Measurements from ENCODE around the gene RNF168.
"Not testable (repeated sequence)": the region's sequence is repeated elsewhere in the genome, so short reads cannot be mapped to it uniquely, and the experiment has no call there.

The RNF168 gene

GRCh38 chr3:196503196-196504076 lies at the start of gene RNF168:
RNF168 (minus strand) TSS chr3:196503768; CDS start chr3:196503173, 595 bp downstream.
- DNase-seq, result peak; percentile 95

GRCh38 chr3:196552253-196552652 lies 48.7 kb upstream of the RNF168 start:
- no peak for DNase-seq

- not testable (repeated sequence) for DNase-seq
These were observed 46.6 kb upstream of the RNF168 start for GRCh38 chr3:196550172-196550571.

GRCh38 chr3:196549312-196549711 lies 45.7 kb upstream of the RNF168 start:
- DNase-seq, result not testable (repeated sequence)

- no peak for DNase-seq
These were observed 43.5 kb upstream of the RNF168 start for GRCh38 chr3:196547067-196547466.

GRCh38 chr3:196546537-196546936 lies 43.0 kb upstream of the RNF168 start:
- no peak for DNase-seq

- DNase-seq, result no peak
These were observed 41.0 kb upstream of the RNF168 start for GRCh38 chr3:196544491-196544992.

- DNase-seq, result no peak
These were observed 38.3 kb upstream of the RNF168 start for GRCh38 chr3:196541684-196542445.

GRCh38 chr3:196537319-196537984 lies 33.9 kb upstream of the RNF168 start:
- no peak for DNase-seq

GRCh38 chr3:196533260-196533681 lies 29.7 kb upstream of the RNF168 start:
- DNase-seq, result no peak

- DNase-seq, result no peak
These were observed 27.9 kb upstream of the RNF168 start for GRCh38 chr3:196531418-196531817.

GRCh38 chr3:196528639-196529233 lies 25.2 kb upstream of the RNF168 start:
- peak; percentile 58 for DNase-seq

GRCh38 chr3:196525141-196525540 lies 21.6 kb upstream of the RNF168 start:
- no peak for DNase-seq

GRCh38 chr3:196524527-196524926 lies 21.0 kb upstream of the RNF168 start:
- no peak for DNase-seq

- no peak for DNase-seq
These were observed 20.3 kb upstream of the RNF168 start for GRCh38 chr3:196523841-196524240.

- DNase-seq, result not testable (repeated sequence)
These were observed 17.7 kb upstream of the RNF168 start for GRCh38 chr3:196521291-196521690.

- no peak for DNase-seq
These were observed 16.1 kb upstream of the RNF168 start for GRCh38 chr3:196519718-196520082.

- peak; percentile 77 for DNase-seq
These were observed 15.6 kb upstream of the RNF168 start for GRCh38 chr3:196518966-196519717.

- peak; percentile 98 for DNase-seq
These were observed 14.4 kb upstream of the RNF168 start for GRCh38 chr3:196517919-196518318.

- DNase-seq, result peak; percentile 87
These were observed 13.7 kb upstream of the RNF168 start for GRCh38 chr3:196517162-196517800.

- DNase-seq, result no peak
These were observed 11.5 kb upstream of the RNF168 start, which contains the start of gene SMCO1 for GRCh38 chr3:196514913-196515621. SMCO1 (minus strand) TSS chr3:196515346; CDS start chr3:196515209, 137 bp downstream.

Measured in NCI-H526 treated with DMSO at 0.1 percent for 48 hours (cell line).